Measurements from ENCODE around the gene INTS3. TPM values are rescaled to one million over a fixed set of nuclear protein-coding genes. Genes with fewer than 3 reads are reported as not detected.

INTS3 gene
- total RNA-seq, 1 donor from 2014 or later, result 48.6 TPM

DNA sequence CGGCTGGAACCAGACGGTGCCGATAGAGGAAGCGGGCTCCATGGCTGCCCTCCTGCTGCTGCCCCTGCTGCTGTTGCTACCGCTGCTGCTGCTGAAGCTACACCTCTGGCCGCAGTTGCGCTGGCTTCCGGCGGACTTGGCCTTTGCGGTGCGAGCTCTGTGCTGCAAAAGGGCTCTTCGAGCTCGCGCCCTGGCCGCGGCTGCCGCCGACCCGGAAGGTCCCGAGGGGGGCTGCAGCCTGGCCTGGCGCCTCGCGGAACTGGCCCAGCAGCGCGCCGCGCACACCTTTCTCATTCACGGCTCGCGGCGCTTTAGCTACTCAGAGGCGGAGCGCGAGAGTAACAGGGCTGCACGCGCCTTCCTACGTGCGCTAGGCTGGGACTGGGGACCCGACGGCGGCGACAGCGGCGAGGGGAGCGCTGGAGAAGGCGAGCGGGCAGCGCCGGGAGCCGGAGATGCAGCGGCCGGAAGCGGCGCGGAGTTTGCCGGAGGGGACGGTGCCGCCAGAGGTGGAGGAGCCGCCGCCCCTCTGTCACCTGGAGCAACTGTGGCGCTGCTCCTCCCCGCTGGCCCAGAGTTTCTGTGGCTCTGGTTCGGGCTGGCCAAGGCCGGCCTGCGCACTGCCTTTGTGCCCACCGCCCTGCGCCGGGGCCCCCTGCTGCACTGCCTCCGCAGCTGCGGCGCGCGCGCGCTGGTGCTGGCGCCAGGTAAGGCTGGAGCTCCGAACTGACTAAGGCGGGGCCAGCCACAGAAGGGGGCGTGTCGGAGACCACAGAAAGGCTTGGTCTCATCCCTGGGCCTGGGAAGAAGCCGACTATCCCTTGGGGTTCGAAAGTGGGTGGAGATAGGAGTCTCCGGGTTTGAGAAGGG lies 47.8 kb downstream of the INTS3 start:
- Mint-ChIP-seq H3K4me1 (ENCODE audit: low read depth) (peaks cover 23% of the 10 kb centered on the region), H3K27ac (ENCODE audit: unreplicated experiment) (no peak overlapping the region), H3K4me3 (ENCODE audit: unreplicated experiment) (peak overlapping the region; percentile 74), H3K36me3 (ENCODE audit: low read depth) (peaks cover 2% of the 10 kb centered on the region), H3K27me3 (ENCODE audit: low read depth) (no peaks in the 10 kb centered on the region), H3K9me3 (ENCODE audit: low read depth) (no peaks in the 10 kb centered on the region)
- peak; percentile 75 for DNase-seq (ENCODE audit: low spot score)
- TF ChIP-seq, protein P1, sequence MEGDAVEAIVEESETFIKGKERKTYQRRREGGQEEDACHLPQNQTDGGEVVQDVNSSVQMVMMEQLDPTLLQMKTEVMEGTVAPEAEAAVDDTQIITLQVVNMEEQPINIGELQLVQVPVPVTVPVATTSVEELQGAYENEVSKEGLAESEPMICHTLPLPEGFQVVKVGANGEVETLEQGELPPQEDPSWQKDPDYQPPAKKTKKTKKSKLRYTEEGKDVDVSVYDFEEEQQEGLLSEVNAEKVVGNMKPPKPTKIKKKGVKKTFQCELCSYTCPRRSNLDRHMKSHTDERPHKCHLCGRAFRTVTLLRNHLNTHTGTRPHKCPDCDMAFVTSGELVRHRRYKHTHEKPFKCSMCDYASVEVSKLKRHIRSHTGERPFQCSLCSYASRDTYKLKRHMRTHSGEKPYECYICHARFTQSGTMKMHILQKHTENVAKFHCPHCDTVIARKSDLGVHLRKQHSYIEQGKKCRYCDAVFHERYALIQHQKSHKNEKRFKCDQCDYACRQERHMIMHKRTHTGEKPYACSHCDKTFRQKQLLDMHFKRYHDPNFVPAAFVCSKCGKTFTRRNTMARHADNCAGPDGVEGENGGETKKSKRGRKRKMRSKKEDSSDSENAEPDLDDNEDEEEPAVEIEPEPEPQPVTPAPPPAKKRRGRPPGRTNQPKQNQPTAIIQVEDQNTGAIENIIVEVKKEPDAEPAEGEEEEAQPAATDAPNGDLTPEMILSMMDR (IDR thresholded peaks at IDR 0.05), result peak; percentile 5

DNA sequence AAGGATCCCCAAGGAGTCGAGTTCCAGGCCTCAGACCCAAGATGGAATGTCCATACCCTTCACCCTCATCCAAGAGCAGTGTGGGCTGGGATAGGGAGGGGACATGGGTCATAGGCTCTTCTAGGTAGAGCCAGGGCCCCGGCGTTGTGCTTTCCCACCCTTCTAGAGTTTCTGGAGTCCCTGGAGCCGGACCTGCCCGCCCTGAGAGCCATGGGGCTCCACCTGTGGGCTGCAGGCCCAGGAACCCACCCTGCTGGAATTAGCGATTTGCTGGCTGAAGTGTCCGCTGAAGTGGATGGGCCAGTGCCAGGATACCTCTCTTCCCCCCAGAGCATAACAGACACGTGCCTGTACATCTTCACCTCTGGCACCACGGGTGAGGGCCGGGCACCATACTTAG lies 48.5 kb downstream of the INTS3 start:
- H3K4me3 Mint-ChIP-seq (ENCODE audit: unreplicated experiment), result peak overlapping the region; percentile 46
- peaks cover 2% of the 10 kb centered on the region for H3K36me3 Mint-ChIP-seq (ENCODE audit: low read depth)
- H3K27me3 Mint-ChIP-seq (ENCODE audit: low read depth), result no peaks in the 10 kb centered on the region
- TF ChIP-seq, protein P1 (IDR thresholded peaks at IDR 0.05), result no peak
- no peaks in the 10 kb centered on the region for H3K9me3 Mint-ChIP-seq (ENCODE audit: low read depth)
- no peak overlapping the region for H3K27ac Mint-ChIP-seq (ENCODE audit: unreplicated experiment)
- H3K4me1 Mint-ChIP-seq (ENCODE audit: low read depth), result peaks cover 23% of the 10 kb centered on the region
- peak; percentile 61 for DNase-seq (ENCODE audit: low spot score)

GRCh38 chr1:153776845-153777370 lies 49.1 kb downstream of the INTS3 start:
- H3K4me1 Mint-ChIP-seq (ENCODE audit: low read depth), result peaks cover 23% of the 10 kb centered on the region
- peaks cover 2% of the 10 kb centered on the region for H3K36me3 Mint-ChIP-seq (ENCODE audit: low read depth)
- H3K9me3 Mint-ChIP-seq (ENCODE audit: low read depth), result no peaks in the 10 kb centered on the region
- DNase-seq (ENCODE audit: low spot score), result peak; percentile 54
- no peaks in the 10 kb centered on the region for H3K27me3 Mint-ChIP-seq (ENCODE audit: low read depth)
- H3K27ac Mint-ChIP-seq (ENCODE audit: unreplicated experiment), result no peak overlapping the region
- peak overlapping the region; percentile 36 for H3K4me3 Mint-ChIP-seq (ENCODE audit: unreplicated experiment)
- TF ChIP-seq, protein P1 (IDR thresholded peaks at IDR 0.05), result no peak

DNA sequence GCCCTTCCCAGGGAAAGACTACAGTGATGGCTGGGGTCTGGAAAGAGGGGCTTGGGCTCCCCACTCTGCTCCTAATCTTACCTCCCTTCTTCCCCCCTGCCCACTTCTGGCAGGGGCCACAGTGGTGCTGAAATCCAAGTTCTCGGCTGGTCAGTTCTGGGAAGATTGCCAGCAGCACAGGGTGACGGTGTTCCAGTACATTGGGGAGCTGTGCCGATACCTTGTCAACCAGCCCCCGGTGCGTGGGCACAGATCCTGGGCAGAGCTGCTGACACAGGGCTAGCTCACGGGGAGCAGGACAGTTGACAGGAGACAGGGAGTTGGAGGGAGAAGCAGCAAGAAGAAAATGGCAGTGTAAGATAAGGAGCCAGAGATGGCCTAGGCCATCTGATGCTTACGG lies 49.8 kb downstream of the INTS3 start:
- peak; percentile 82 for DNase-seq (ENCODE audit: low spot score)
- Mint-ChIP-seq H3K27me3 (ENCODE audit: low read depth) (no peaks in the 10 kb centered on the region), H3K9me3 (ENCODE audit: low read depth) (no peaks in the 10 kb centered on the region), H3K36me3 (ENCODE audit: low read depth) (peaks cover 2% of the 10 kb centered on the region), H3K4me1 (ENCODE audit: low read depth) (peaks cover 23% of the 10 kb centered on the region), H3K27ac (ENCODE audit: unreplicated experiment) (no peak overlapping the region), H3K4me3 (ENCODE audit: unreplicated experiment) (no peak overlapping the region)
- TF ChIP-seq, protein P1 (IDR thresholded peaks at IDR 0.05), result no peak

DNA sequence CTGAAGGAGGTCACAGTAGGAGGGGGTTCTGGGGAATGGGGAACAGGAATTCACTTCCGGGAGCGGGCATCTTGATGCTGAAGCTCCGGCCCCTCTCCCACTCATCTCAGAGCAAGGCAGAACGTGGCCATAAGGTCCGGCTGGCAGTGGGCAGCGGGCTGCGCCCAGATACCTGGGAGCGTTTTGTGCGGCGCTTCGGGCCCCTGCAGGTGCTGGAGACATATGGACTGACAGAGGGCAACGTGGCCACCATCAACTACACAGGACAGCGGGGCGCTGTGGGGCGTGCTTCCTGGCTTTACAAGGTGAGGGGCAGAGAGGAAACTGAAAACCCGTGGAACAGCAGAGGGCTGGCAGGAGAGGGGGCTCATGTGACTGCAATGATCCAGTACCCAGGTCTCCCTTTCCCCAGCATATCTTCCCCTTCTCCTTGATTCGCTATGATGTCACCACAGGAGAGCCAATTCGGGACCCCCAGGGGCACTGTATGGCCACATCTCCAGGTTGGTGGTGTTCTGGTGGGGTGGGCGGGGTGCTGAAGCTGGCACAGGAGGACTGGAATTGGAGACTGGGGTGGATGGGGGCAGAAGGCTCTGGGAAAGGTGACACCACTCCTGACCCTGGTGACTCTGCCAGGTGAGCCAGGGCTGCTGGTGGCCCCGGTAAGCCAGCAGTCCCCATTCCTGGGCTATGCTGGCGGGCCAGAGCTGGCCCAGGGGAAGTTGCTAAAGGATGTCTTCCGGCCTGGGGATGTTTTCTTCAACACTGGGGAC lies 50.4 kb downstream of the INTS3 start:
- H3K36me3 Mint-ChIP-seq (ENCODE audit: low read depth), result no peaks in the 10 kb centered on the region
- TF ChIP-seq, protein P1 (IDR thresholded peaks at IDR 0.05), result no peak
- H3K9me3 Mint-ChIP-seq (ENCODE audit: low read depth), result no peaks in the 10 kb centered on the region
- H3K4me3 Mint-ChIP-seq (ENCODE audit: unreplicated experiment), result no peak overlapping the region
- peak; percentile 86 for DNase-seq (ENCODE audit: low spot score)
- H3K27me3 Mint-ChIP-seq (ENCODE audit: low read depth), result no peaks in the 10 kb centered on the region
- peaks cover 28% of the 10 kb centered on the region for H3K4me1 Mint-ChIP-seq (ENCODE audit: low read depth)
- no peak overlapping the region for H3K27ac Mint-ChIP-seq (ENCODE audit: unreplicated experiment)
